Activated naive CD4-positive, alpha-beta T cell treated with anti-CD3 and anti-CD28 coated beads for 36 hours (primary cell): ENCODE results near the gene NUS1. TPM values are rescaled to one million over a fixed set of nuclear protein-coding genes. Genes with fewer than 3 reads are reported as not detected.
A peak's percentile ranks its signal among the peaks of the same experiment; 100 is the strongest.
"Not testable (repeated sequence)": the region's sequence is repeated elsewhere in the genome, so short reads cannot be mapped to it uniquely, and the experiment has no call there.

Source experiments
- CTCF ChIA-PET: fragments of 350-600 bp; sonication (Branson Sonifier 250); formaldehyde crosslinking; loops from one replicate; lab custom pipeline; 2021; ENCODE audit warnings: antibody characterized with exemption; lab: Charles Lee
- DNase-seq: peaks from one replicate; pipeline ENCODE4 v3.0.0-alpha.2; 2020
- H3K27ac Mint-ChIP-seq: one replicate; pipeline ENCODE4 v1.8.0; 2021; ENCODE audit warnings: mild to moderate bottlenecking, mixed read lengths
- H3K27me3 Mint-ChIP-seq: one replicate; pipeline ENCODE4 v1.8.0; 2021; ENCODE audit warnings: low read depth, mixed read lengths
- H3K36me3 Mint-ChIP-seq: one replicate; pipeline ENCODE4 v1.8.0; 2021; ENCODE audit warnings: low read depth, mixed read lengths
- H3K4me1 Mint-ChIP-seq: one replicate; pipeline ENCODE4 v1.8.0; 2021; ENCODE audit warnings: low read depth, mixed read lengths
- H3K4me3 Mint-ChIP-seq: one replicate; pipeline ENCODE4 v1.8.0; 2021; ENCODE audit warnings: mild to moderate bottlenecking, moderate library complexity, mixed read lengths
- H3K9me3 Mint-ChIP-seq: one replicate; pipeline ENCODE4 v1.8.0; 2021; ENCODE audit warnings: mixed read lengths
- intact Hi-C: fragments of 100-400 bp; cut with micrococcal nuclease; formaldehyde crosslinking; loops from one replicate; pipeline ENCODE4 v1.15.1; 2023
- total RNA-seq, 2 experiments: library from RNA; stranded (reverse); gene quantifications; one replicate each; pipeline ENCODE4 v1.2.3, GENCODE V29; 2021

NUS1 gene
- total RNA-seq, 2 experiments from 2014 or later: 24.0 to 24.1 TPM

DNA sequence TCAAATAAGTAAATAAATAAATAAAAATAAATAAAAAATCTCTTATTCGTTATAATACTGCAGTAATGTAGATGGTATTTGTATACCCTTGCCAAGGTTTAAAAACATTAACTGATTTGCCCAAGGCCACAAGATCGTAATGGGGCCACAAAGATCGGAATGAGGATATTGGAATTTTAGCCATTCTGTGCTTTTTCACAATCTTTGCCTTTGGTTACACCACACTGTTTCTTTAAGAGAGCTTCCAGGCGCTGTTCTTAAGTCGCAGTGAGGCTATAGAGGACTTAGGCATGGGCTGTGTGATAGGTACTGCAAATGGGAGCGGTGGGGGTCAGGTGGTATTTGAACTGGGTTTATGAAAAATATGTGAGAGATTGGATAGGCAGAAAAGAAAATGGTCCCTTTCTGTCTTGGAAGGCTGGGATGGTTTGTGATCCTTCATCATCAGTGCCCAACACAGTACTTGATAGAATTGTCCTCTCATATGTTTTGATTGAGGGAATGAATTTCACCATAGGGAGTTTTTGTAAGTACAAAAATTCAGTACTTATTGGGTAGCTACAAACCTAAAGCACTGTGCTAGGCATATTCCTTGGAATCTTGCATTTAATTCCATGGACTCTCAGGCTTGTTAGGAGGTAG, 1.4 kb downstream of the NUS1 start:
- Mint-ChIP-seq H3K9me3 (peaks cover 2% of the 10 kb centered on the region), H3K27ac (peak overlapping the region; percentile 43), H3K4me3 (peak overlapping the region; percentile 82), H3K4me1 (peaks cover 62% of the 10 kb centered on the region), H3K36me3 (peaks cover 18% of the 10 kb centered on the region), H3K27me3 (no peaks in the 10 kb centered on the region)
- no peak for DNase-seq
- CTCF ChIA-PET: no interaction called here
- intact Hi-C loops: loop anchor here (5.0 to 10.0 kb wide), 7 partner anchors 231 to 1668 kb away; partner anchors contain the start of genes ASF1A, CEP85L, KPNA5 and MAN1A1

DNA sequence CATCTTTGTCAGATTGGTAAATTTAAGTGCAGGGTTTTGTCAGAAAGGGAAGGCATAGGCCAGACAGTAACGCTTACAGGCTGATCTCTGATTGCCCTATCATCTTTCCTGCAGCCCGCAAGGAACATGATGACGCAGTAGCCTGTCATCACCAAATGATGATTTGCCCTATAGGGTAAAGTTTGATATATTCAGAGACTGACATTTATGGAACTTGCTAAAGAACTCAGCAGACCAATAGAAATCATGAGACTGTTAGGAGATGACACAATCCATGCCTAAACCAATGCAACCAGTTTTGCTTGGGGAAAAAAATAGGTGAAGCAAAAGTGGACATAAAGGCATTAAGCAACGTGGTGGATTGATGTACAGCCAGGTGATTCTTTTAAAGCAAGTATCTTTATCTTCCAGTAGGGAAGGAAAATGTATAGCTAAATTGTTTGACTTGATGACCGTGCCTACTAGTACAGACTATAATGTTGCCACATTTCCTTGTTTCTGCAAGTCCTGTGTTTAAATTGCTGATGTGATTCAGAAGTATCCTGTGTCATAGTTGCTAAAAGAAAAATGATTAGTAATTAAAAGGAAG, 2.4 kb downstream of the NUS1 start:
- H3K27me3 Mint-ChIP-seq: no peaks in the 10 kb centered on the region
- H3K4me3 Mint-ChIP-seq: peak overlapping the region; percentile 82
- peak; percentile 21 for DNase-seq
- peaks cover 71% of the 10 kb centered on the region for H3K4me1 Mint-ChIP-seq
- peaks cover 2% of the 10 kb centered on the region for H3K9me3 Mint-ChIP-seq
- peaks cover 18% of the 10 kb centered on the region for H3K36me3 Mint-ChIP-seq
- CTCF ChIA-PET: interaction anchor here (1.1 kb wide), 1 partner anchor 21 kb away, joined by 3 read pairs; no protein-coding TSS in a partner anchor
- H3K27ac Mint-ChIP-seq: no peak overlapping the region
- intact Hi-C loops: loop anchor here (5.0 to 10.0 kb wide), 7 partner anchors 230 to 1667 kb away; partner anchors contain the start of genes ASF1A, CEP85L, KPNA5 and MAN1A1

DNA sequence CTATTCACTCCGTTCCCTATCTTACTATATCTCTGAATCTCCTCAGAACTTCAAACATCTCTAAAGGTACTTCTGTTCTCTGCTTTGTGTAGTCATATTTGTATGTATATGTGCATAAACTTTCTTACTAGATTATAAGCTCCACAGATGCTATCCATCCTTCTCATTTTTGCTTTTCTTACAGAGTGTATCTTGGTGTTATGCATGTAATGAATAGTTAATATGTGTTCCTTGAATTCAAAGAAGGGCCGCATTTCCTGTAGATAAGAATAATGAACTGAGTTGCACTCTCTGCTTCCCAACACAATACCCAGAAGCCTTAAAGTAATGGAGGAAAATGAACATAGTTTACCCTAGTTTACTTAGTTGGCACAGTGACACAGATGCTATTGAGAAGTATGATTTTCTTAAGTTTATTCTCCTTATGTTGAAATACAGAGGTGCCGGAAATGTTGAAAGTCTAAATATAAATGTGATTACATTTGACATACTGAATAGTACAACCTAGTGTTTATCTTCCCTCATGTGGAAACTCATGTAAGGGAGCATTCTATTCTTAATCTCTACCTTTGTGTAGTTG, 6.0 kb downstream of the NUS1 start:
- peaks cover 27% of the 10 kb centered on the region for H3K36me3 Mint-ChIP-seq
- intact Hi-C loops: no loop called here

DNA sequence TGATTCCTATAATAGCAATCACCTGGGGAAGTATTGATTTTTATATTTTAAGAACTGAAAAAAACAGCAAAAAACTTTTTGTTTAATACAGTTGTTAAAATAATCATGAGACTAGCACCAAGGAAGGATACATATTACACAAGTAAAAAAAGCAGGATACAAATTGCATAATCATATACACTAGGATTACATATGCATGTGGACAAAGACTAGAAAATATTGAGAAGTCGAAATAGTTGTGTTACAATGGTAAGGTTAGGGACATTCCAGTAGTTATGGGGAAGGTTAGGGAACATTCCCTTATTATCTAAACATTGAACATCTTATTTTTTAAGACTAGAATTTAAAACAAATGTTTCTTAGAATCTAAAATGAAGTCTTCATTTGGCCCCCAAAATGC, 9.5 kb downstream of the NUS1 start:
- Mint-ChIP-seq H3K27me3 (no peaks in the 10 kb centered on the region), H3K36me3 (peaks cover 27% of the 10 kb centered on the region), H3K27ac (no peak overlapping the region), H3K4me3 (no peak overlapping the region), H3K4me1 (peaks cover 68% of the 10 kb centered on the region), H3K9me3 (peaks cover 2% of the 10 kb centered on the region)
- intact Hi-C loops: no loop called here
- no peak for DNase-seq
- CTCF ChIA-PET: no interaction called here

More for the DNA sequence above, 6.0 kb downstream of the NUS1 start:
- Mint-ChIP-seq H3K9me3 (peaks cover 2% of the 10 kb centered on the region), H3K27me3 (no peaks in the 10 kb centered on the region), H3K4me1 (peaks cover 77% of the 10 kb centered on the region), H3K27ac (peak overlapping the region; percentile 6), H3K4me3 (no peak overlapping the region)
- DNase-seq: no peak
- CTCF ChIA-PET: no interaction called here

DNA sequence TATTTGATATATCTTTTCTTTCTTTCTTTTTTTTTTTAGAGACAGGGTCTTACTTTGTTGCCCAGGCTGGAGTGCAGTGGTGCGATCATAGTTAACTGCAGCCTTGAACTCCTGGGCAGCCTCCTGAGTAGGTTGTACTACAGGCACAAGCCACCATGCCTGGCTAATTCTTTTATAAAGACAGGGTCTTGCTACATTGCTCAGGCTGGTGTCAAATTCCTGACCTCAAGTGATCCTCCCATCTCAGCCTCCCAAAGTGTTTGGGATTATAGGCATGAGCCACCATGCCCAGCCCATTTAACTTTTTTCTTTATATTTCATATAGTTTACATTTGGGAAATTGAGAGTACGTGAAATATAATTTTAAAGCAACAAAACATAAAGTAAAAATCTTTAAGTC, 10.1 kb downstream of the NUS1 start:
- Mint-ChIP-seq H3K36me3 (peaks cover 21% of the 10 kb centered on the region), H3K4me3 (no peak overlapping the region), H3K27ac (no peak overlapping the region), H3K9me3 (no peaks in the 10 kb centered on the region), H3K4me1 (peaks cover 63% of the 10 kb centered on the region), H3K27me3 (no peaks in the 10 kb centered on the region)
- intact Hi-C loops: no loop called here
- DNase-seq: no peak
- CTCF ChIA-PET: no interaction called here

DNA sequence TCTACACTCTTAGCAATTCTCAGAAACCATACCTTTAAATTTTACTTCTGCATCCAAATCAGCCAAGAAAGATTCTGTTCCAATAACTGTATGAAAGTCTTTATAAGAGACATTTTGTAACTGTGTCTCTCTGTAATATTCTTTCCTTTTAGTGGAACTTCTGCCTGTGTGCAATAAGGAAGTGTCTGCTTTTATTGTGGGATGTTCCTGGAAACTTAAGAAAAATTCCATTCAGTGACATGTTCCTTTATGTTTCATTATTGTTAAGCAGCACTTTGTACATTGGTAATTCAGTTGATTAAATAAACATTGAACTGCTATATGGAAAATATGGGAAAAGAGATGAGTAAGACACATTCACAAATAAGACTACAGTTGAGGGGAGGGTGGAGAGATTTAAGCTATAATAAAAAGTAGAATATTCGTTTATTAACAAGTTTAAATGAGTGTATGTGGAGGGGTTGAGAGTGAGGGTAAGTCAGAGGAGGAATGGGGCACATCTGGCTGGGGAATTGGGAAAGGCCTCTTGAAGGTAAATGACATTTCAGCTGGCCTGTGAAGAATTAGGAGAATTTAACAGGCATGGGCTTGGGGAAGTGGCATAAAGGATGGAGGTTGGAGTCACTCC, 11.9 kb downstream of the NUS1 start:
- H3K9me3 Mint-ChIP-seq: no peaks in the 10 kb centered on the region
- peaks cover 25% of the 10 kb centered on the region for H3K36me3 Mint-ChIP-seq
- no peak overlapping the region for H3K27ac Mint-ChIP-seq
- no peak overlapping the region for H3K4me3 Mint-ChIP-seq
- H3K4me1 Mint-ChIP-seq: peaks cover 53% of the 10 kb centered on the region
- CTCF ChIA-PET: no interaction called here
- intact Hi-C loops: no loop called here
- no peaks in the 10 kb centered on the region for H3K27me3 Mint-ChIP-seq
- DNase-seq: no peak

DNA sequence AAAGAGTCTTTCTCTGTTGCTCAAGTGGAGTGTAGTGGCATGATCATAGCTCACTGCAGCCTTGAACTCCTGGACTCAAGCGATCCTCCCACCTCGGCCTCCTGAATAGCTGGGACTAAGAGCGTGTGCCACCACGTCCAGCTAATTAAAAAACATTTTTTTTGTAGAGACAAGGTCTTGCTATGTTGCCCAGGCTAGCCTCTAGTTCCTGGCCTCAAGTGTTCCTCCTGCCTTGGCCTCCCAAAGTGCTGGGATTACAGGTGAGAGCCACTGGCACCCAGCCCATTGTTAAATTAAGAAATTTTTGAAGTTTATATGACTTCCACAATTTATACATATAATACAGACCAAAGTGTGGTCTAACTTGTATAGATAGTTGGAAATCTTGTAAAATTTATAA, 14.3 kb downstream of the NUS1 start:
- H3K27me3 Mint-ChIP-seq, H3K9me3 Mint-ChIP-seq, CTCF ChIA-PET, H3K27ac Mint-ChIP-seq, DNase-seq, H3K4me3 Mint-ChIP-seq, intact Hi-C loops: not testable (repeated sequence)
- Mint-ChIP-seq H3K4me1 (peaks cover 35% of the 10 kb centered on the region), H3K36me3 (peaks cover 32% of the 10 kb centered on the region)

DNA sequence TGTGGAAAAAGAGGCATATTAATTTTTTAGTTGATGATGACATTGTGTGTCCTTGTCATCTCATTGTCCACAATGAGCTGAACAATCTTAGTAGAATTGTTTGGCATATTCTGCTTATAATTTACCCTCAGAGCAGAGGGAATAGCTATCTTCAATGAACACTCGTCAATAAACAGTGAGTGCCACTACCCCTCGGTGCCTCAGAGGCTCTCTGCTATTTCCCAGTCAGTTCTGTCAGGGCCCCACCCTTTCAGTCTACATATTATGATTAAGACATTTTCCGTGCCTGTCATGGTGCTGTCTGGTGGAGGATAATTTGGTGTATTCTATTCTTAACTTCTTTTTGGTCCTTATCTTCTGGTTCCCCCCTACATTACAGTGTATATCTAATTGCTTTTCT, 31.2 kb downstream of the NUS1 start:
- no peak for DNase-seq
- Mint-ChIP-seq H3K4me3 (no peak overlapping the region), H3K9me3 (no peaks in the 10 kb centered on the region), H3K27ac (no peak overlapping the region), H3K36me3 (peaks cover 15% of the 10 kb centered on the region), H3K4me1 (no peaks in the 10 kb centered on the region), H3K27me3 (no peaks in the 10 kb centered on the region)
- CTCF ChIA-PET: no interaction called here
- intact Hi-C loops: no loop called here

DNA sequence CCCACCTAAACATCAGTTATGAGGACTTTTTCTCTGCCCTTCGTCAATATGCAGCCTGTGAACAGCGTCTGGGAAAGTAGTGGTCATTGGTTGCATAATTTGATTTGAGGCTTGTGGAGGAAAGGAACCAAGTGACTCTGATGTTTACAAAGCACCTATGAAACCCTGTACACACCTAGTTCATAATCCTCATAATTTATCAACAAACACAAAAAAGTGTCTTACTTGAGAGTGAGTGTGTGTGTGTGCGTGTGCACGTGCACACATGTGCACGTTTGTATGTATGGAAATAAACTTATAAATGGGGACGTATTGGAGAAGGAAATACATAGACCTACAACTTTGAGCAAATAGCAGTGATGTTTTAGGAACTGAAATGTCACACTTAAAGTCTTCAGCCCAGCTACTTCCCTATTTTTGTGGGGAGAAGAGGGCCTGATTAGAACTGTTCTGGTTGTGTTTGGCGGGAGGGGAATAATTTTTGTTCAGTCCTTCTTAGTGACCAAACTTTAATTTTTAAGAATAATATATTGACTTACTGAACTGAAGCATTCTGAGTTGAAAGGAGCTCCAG, 31.8 kb downstream of the NUS1 start:
- peaks cover 15% of the 10 kb centered on the region for H3K36me3 Mint-ChIP-seq
- H3K9me3 Mint-ChIP-seq, DNase-seq, H3K27ac Mint-ChIP-seq, H3K4me1 Mint-ChIP-seq, H3K4me3 Mint-ChIP-seq, H3K27me3 Mint-ChIP-seq, intact Hi-C loops, CTCF ChIA-PET: not testable (repeated sequence)

DNA sequence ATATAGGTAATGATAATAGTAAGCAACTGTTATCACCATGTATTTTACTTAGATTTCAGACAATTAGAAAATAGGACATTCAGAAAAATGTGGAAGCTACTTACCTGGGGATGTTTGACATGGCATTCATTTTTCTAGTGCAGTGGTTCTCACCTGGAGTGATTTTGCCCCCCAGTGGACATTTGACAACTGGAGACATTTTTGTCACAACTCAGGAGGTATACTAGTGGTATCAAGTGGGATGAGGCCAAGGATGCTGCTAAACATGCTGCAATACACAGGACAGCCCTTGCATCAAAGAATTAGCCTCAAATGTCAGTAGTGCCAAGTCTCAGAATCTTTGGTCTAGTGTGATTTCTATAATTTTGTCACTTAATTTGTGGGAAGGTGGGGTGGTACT, 36.1 kb downstream of the NUS1 start:
- H3K27me3 Mint-ChIP-seq: no peaks in the 10 kb centered on the region

DNA sequence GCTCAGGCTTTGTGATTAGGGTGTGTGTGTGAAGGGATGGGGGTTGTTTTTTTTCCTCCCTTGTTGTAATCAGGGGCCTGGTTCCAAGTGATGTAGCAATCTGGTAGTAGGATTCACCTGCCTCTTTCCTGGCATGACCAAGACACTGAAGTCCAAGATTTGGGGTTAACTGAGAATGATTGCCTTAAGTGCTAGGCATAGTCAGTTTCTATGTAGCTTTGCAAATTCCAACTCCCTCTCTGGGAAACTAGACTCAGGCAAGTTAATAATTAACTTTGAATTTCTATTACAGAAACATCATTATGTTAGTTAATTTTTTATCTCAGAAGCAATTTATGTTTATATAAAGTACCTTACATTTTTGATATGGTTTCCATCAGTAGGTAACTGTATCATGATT, 43.6 kb downstream of the NUS1 start:
- H3K27ac Mint-ChIP-seq: no peak overlapping the region
- H3K36me3 Mint-ChIP-seq: peaks cover 3% of the 10 kb centered on the region
- intact Hi-C loops: no loop called here
- peaks cover 7% of the 10 kb centered on the region for H3K9me3 Mint-ChIP-seq
- CTCF ChIA-PET: no interaction called here
- H3K27me3 Mint-ChIP-seq: no peaks in the 10 kb centered on the region
- no peak for DNase-seq
- no peaks in the 10 kb centered on the region for H3K4me1 Mint-ChIP-seq
- no peak overlapping the region for H3K4me3 Mint-ChIP-seq

More for the DNA sequence above, 36.1 kb downstream of the NUS1 start:
- peaks cover 12% of the 10 kb centered on the region for H3K36me3 Mint-ChIP-seq
- CTCF ChIA-PET: no interaction called here
- peak; percentile 12 for DNase-seq
- intact Hi-C loops: no loop called here
- H3K27ac Mint-ChIP-seq: no peak overlapping the region
- H3K4me1 Mint-ChIP-seq: no peaks in the 10 kb centered on the region
- H3K9me3 Mint-ChIP-seq: no peaks in the 10 kb centered on the region
- no peak overlapping the region for H3K4me3 Mint-ChIP-seq

DNA sequence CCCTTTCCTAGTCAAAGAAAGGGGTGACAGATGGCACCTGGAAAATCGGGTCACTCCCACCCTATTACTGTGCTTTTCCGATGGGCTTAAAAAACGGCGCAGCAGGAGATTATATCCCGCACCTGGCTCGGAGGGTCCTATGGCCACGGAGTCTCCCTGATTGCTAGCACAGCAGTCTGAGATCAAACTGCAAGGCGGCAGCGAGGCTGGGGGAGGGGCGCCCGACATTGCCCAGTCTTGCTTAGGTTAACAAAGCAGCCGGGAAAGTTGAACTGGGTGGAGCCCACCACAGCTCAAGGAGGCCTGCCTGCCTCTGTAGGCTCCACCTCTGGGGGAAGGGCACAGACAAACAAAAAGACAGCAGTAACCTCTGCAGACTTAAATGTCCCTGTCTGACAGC, 46.3 kb downstream of the NUS1 start:
- H3K27ac Mint-ChIP-seq, DNase-seq, CTCF ChIA-PET, intact Hi-C loops, H3K4me1 Mint-ChIP-seq, H3K4me3 Mint-ChIP-seq, H3K36me3 Mint-ChIP-seq, H3K9me3 Mint-ChIP-seq, H3K27me3 Mint-ChIP-seq: not testable (repeated sequence)
